H54 (cell line): ENCODE data around the gene FUT9.

Experiments used
- DNase-seq: peaks from one replicate; pipeline ENCODE4 v3.0.0; 2011; ENCODE audit warnings: low spot score, mixed read lengths; ENCODE audit not compliant: insufficient read length
- FAIRE-seq: peaks from 3 replicates; lab custom pipeline; 2011; peaks lifted over from hg19 to GRCh38; lab: Jason Lieb, UNC
- POLR2A ChIP-seq: IDR thresholded peaks from 2 replicates; pipeline ENCODE4 v1.6.1; 2011; ENCODE audit warnings: low read depth, mild to moderate bottlenecking, low read length

The FUT9 gene

GRCh38 chr6:96015518-96016333 is at the start of gene FUT9:
FUT9 (plus strand) TSS chr6:96015974; CDS start chr6:96203156, 187,182 bp downstream.
- TF ChIP-seq POLR2A, result no peak
- FAIRE-seq (no peak), DNase-seq (no peak)

GRCh38 chr6:95967594-95967993 is 48.2 kb upstream of the FUT9 start:
- DNase-seq, result no peak
- TF ChIP-seq POLR2A, result no peak
- FAIRE-seq, result no peak

- TF ChIP-seq POLR2A, result no peak
- DNase-seq, result no peak
- no peak for FAIRE-seq
These were observed 41.8 kb upstream of the FUT9 start for GRCh38 chr6:95973976-95974375.

- no peak for DNase-seq
These were observed 37.5 kb upstream of the FUT9 start for GRCh38 chr6:95978230-95978629.

GRCh38 chr6:95991906-95992305 is 23.9 kb upstream of the FUT9 start:
- DNase-seq, result no peak
- FAIRE-seq, result no peak
- no peak for TF ChIP-seq POLR2A

More at GRCh38 chr6:95978230-95978629, 37.5 kb upstream of the FUT9 start:
- TF ChIP-seq POLR2A, result no peak
- FAIRE-seq, result no peak

GRCh38 chr6:95994151-95994550 is 21.6 kb upstream of the FUT9 start:
- FAIRE-seq (no peak), DNase-seq (no peak)
- no peak for TF ChIP-seq POLR2A

GRCh38 chr6:95998133-95998532 is 17.6 kb upstream of the FUT9 start:
- TF ChIP-seq POLR2A, result no peak
- FAIRE-seq (no peak), DNase-seq (no peak)

GRCh38 chr6:96001891-96002575 is 13.7 kb upstream of the FUT9 start:
- FAIRE-seq, result no peak
- TF ChIP-seq POLR2A, result no peak
- no peak for DNase-seq

GRCh38 chr6:96002576-96002910 is 13.2 kb upstream of the FUT9 start:
- no peak for TF ChIP-seq POLR2A
- no peak for DNase-seq
- FAIRE-seq, result no peak

GRCh38 chr6:96002912-96003311 is 12.9 kb upstream of the FUT9 start:
- DNase-seq (no peak), FAIRE-seq (no peak)
- TF ChIP-seq POLR2A, result no peak

- FAIRE-seq (no peak), DNase-seq (no peak)
- TF ChIP-seq POLR2A, result no peak
These were observed 8.1 kb upstream of the FUT9 start for GRCh38 chr6:96007663-96008062.

- DNase-seq, result no peak
These were observed 2.2 kb upstream of the FUT9 start for GRCh38 chr6:96013531-96013930.

GRCh38 chr6:96014846-96015517 is 792 bp upstream of the FUT9 start:
- FAIRE-seq, result no peak
- no peak for DNase-seq
- TF ChIP-seq POLR2A, result no peak

More at GRCh38 chr6:96013531-96013930, 2.2 kb upstream of the FUT9 start:
- FAIRE-seq, result no peak
- no peak for TF ChIP-seq POLR2A
